Skin of body (tissue), 2 donors: ENCODE results near the gene PIP5KL1. TPM values are rescaled to one million over a fixed set of nuclear protein-coding genes. Genes with fewer than 3 reads are reported as not detected.

Experiments
- DNase-seq: peaks from one replicate; lab custom pipeline; 2025; lab: John Stamatoyannopoulos, UW
- total RNA-seq: library from RNA; depleted of rRNA; stranded (reverse); fragments of >200 nt; gene quantifications from one replicate; pipeline ENCODE4 v1.2.3, GENCODE V29; 2014

PIP5KL1 gene
- total RNA-seq, 1 donor from 2014 or later: 1.2 TPM

DNA sequence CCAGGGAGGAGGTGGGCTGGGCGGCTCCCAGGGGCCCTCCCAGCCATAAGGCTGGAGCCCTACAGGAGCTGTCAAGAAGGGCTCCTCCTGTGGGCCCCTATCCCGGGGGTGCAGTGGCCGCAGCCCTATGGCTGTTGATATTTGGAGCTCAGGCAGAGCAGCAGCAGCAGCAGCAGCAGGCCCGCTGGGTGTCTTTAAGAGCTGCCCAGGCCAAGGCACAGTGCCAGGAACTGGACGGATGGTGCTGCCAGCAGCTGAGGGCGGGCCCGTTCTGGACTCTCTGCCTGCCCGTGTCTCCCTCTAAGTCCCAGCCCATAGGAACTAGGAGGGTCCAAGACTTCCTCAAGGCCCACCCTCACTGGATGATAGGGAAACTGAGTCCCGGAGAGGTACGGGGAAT, 56.7 kb downstream of the PIP5KL1 start:
- DNase-seq: no peak

DNA sequence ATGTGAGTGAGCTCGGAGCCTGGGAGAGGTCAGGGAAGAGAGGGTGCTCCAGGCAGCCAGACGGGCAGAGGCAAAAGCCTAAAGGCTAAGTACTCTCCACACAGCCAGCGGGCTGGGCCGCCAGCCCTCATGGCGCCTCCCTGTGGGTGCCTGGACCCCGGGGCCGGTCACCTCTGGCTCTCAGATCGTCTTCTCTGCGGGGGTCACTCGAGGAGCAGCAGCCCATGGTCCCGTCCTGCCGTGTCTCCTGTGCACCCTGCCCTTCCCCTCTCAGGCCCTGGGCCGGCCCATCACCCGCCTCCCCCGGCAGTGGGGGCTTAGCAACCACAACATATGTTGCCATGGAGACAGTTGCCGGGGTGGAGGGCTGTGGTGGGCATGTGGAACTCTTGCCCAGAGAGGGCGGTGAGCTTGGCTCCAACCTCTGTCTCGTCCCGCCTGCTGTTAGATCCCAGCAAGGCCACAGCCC, 57.3 kb downstream of the PIP5KL1 start:
- no peak for DNase-seq

DNA sequence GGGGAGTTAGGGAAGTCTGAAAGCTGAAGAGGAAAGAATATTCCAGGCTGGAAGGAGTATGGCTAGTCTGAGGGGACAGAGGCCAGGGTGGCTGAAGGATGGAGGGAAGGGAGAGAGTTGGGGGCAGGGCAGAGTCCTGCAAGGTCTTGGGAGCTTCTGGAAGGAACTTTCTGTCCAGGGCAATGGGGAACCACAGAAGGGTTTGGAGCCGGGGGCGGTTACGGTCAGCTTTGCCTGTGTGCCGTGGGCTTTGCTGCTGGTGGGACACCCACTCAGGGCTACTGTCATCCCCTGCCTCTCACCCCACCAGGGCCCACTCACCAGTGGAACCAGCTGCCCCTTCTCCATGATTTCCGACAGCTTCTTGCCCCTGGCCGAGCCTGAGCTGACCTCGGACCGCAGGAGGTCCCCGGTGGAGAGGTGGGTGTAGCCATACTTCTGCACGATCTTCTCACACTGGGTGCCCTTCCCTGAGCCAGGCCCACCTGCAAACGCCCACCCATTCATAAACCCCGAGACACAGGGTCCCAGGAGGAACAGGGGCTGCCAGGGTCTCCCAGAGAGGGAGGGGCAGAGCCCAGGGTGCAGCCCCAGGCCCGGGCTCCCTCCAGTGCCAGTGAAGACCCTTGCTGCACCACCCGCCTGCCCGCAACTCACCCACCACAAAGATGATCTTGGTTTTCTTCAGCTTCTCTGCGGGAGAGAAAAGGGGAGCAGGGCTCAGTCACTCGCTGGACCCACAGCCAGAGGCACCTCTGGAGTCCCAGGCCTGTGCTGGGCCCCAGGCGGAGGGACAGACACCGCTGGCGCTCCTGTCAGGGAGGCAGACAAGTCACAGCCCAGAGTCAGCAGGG, 58.0 kb downstream of the PIP5KL1 start:
- no peak for DNase-seq

DNA sequence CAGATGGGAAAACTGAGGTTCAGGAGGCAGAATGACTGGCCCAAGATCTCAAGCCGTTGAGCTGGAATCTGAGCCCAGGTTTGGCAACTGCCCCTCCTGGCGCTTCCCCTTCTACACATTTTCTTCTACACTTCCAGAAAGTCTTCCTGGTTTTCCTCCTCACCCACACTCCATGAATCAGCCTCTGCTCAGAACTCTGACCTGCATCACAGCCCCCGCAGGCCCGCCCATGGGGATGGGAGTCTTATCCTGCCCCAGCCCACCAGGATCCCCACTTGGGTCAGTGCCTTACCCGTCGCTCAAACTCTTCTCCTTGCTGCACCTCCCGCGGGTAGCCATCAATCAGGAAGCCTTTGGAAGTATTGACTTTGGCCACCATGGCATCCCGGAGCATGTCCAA, 59.0 kb downstream of the PIP5KL1 start:
- DNase-seq: no peak

DNA sequence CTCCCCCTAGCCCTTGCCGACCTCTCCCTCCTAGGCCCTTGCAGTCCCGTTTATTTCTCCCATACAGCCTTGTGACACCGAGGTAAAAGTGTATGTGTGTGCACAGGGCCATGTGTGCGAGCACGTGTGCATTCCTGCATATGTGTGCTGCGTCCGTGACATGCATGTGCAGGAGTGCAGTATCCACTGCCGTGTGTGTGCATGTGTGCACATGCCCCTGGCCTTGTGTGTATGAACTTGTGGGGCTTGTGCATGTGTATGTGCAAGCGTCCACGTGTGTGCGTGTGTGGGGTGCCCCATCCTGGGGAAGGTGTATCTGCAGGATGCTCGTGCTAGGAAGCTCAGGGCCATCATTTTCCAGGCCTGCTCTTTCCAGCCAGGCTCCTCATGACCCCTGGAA, 59.7 kb downstream of the PIP5KL1 start:
- no peak for DNase-seq

Other genes with a start within 250 kb of the PIP5KL1 start
- gene CFAP157, start 223.8 kb downstream of the PIP5KL1 start, total RNA-seq: 0.10 TPM
- gene PTRH1, start 215.1 kb downstream of the PIP5KL1 start, total RNA-seq: 11.8 TPM
- not detected for gene TTC16, start 214.7 kb downstream of the PIP5KL1 start, total RNA-seq
- 4.4 TPM for gene TOR2A, start 195.5 kb downstream of the PIP5KL1 start, total RNA-seq
- 5.7 TPM for gene SH2D3C, start 152.1 kb downstream of the PIP5KL1 start, total RNA-seq
- gene CDK9, start 144.7 kb downstream of the PIP5KL1 start, total RNA-seq: 24.9 TPM
- gene FPGS, start 127.9 kb downstream of the PIP5KL1 start, total RNA-seq: 21.7 TPM
- 9.1 TPM for gene ENG, start 76.1 kb downstream of the PIP5KL1 start, total RNA-seq
- 47.1 TPM for gene AK1, start 53.1 kb downstream of the PIP5KL1 start, total RNA-seq
- 19.5 TPM for gene ST6GALNAC6, start 31.2 kb downstream of the PIP5KL1 start, total RNA-seq
- gene ST6GALNAC4, start 13.7 kb downstream of the PIP5KL1 start, total RNA-seq: 8.9 TPM
- gene DPM2, start 7.1 kb upstream of the PIP5KL1 start, total RNA-seq: 11.2 TPM
- gene EEIG1, start 50.2 kb upstream of the PIP5KL1 start, total RNA-seq: 14.0 TPM
- gene NAIF1, start 136.5 kb upstream of the PIP5KL1 start, total RNA-seq: 4.7 TPM
- gene SLC25A25, start 137.5 kb upstream of the PIP5KL1 start, total RNA-seq: 27.9 TPM
- gene PTGES2, start 197.0 kb upstream of the PIP5KL1 start, total RNA-seq: 25.8 TPM
- 14.6 TPM for gene LCN2, start 218.7 kb upstream of the PIP5KL1 start, total RNA-seq
- 18.4 TPM for gene BBLN, start 229.5 kb upstream of the PIP5KL1 start, total RNA-seq